HG02973 (cell line): ENCODE measurements around the gene ST8SIA4.

Experiments
- ATAC-seq: cut with Tn5 transposase; IDR thresholded peaks from one replicate; pipeline ENCODE4 v1.9.1; 2021; ENCODE audit warnings: moderate library complexity; ENCODE audit not compliant: unreplicated experiment

ST8SIA4 gene

GRCh38 chr5:100872408-100873190 lies 30.5 kb downstream of the ST8SIA4 start:
- ATAC-seq, result peak; percentile 44

DNA sequence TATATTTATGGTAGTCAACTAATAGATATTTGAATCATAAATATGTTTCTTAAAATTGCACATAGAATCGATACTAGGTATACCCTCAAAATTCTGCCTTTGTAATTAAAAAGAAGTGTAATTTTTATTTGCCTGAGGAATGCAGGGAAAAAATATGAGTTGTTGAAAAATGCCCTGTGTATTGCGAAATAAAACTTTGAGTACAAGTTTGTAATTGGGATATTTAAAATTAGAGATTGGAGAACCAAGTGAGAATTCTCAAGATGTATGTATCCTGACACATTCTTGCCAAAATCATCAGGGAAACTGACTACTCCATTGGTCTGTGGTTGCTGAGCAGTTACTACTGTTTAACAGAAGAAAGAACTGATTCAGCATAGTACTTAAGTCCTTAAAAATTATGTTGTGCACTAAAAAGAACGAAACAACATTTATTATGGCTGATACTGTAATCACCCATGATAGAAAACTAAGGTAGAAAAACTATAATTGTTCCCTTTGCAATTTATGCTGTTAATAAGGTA lies 36.0 kb downstream of the ST8SIA4 start:
- no peak for ATAC-seq

GRCh38 chr5:100864931-100865330 lies 38.2 kb downstream of the ST8SIA4 start:
- no peak for ATAC-seq

- no peak for ATAC-seq
These were observed 39.3 kb downstream of the ST8SIA4 start for GRCh38 chr5:100863739-100864138.

- ATAC-seq, result no peak
These were observed 41.9 kb downstream of the ST8SIA4 start for GRCh38 chr5:100861148-100861547.

- peak; percentile 41 for ATAC-seq
These were observed 42.7 kb downstream of the ST8SIA4 start for GRCh38 chr5:100860407-100860806.

DNA sequence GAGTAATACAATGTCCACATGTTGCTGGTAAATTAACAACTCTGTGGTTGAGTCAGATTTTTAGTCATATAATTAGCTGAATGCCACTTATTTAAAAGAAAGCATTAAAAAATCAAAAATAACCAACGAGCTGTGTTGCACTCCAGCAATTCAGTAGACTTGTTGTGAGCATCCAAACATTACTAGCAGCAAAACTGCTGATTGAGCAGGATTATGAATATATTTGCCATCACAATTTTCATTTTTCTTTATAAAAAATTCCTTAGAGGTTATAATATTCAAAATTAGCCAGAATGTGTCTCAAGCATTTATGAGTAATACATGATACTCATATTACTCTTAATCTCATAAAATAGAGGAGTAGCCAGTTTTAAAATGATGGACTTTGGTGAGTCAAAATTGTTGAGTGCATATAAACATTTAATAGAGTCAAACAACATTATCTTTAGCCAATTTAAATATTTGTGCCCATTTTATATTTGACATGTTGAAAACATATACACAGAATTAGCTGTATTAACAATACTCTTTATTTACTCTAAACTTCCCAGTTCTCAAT lies 44.0 kb downstream of the ST8SIA4 start:
- ATAC-seq, result no peak

- no peak for ATAC-seq
These were observed 46.6 kb downstream of the ST8SIA4 start for GRCh38 chr5:100856462-100856861.

GRCh38 chr5:100855937-100856430 lies 47.1 kb downstream of the ST8SIA4 start:
- ATAC-seq, result no peak

DNA sequence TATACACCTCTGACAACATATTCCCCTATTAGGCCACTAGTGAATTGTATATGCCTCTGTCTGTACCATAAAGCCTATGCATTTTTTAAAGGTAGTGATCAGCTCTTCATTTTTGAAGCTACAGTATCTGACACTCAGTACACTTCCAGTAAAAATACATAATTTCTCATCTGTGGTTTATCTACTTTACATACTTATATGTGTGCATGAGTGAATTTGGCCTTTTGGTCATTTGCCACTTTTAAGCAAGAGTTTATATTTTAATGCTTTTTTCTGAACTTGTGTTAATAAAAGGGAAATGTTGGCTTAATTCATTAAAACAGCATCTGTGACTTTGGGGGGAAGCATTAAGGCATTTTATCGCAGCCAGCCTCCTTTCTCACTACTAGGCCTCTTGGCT lies 47.8 kb downstream of the ST8SIA4 start:
- no peak for ATAC-seq

- ATAC-seq, result no peak
These were observed 48.5 kb downstream of the ST8SIA4 start for GRCh38 chr5:100854591-100854990.

GRCh38 chr5:100853582-100853981 lies 49.5 kb downstream of the ST8SIA4 start:
- ATAC-seq, result no peak

DNA sequence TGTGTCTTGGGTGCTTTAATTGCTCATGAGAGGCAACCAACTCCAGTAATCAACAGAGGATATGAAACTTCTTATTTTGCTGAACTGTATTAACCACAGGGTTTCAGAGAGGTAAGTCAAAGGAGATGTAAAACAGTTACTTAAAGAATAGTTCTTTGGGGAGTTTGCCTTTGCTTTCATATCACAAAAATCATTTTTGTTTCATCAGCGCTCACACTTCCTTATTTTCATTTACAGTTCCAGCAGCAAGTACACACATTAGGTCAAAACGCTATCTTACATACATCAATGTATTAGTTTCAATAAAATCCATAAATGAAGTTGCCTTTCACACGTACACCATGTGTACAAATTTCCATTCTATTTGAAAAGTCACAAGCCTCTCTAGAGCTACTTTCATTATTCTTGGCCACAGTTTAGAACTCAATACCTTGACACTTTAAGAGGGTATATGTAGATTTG lies 50.1 kb downstream of the ST8SIA4 start:
- ATAC-seq, result peak; percentile 96

DNA sequence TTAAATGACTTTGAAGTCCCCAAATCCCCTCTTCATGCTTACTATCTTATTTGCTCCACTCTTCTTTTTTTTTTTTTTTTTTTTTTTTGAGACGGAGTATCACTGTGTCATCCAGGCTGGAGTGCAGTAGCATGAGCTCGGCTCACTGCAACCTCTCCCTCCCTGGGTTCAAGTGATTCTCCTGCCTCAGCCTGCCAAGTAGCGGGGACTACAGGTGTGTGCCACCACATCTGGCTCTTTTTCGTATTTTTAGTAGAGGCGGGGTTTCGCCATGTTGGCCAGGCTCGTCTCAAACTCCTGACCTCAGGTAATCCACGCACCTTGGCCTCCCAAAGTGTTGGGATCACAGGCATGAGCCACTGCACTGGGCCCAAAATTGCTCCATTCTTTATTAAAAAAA lies 51.0 kb downstream of the ST8SIA4 start:
- no peak for ATAC-seq

DNA sequence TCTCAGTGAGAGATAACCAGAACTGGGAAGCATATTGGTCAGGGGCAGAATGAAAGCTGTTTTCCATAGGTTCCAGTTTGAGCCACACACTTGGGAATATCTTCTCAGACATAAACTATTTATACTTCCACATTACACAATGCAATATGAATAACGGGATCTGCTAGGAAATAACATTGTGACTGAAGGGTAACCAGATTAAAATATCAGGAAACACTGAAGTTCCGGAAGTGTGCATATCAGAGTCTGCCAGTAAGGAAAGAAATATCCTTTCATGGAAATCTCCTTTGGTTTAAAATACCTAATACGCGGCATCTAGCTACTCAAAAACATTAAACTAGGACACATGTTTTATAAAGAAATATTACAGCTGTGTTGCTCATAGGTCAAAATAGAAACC lies 56.3 kb downstream of the ST8SIA4 start:
- no peak for ATAC-seq

GRCh38 chr5:100842080-100842479 lies 61.0 kb downstream of the ST8SIA4 start:
- ATAC-seq, result no peak

GRCh38 chr5:100841358-100842076 lies 61.6 kb downstream of the ST8SIA4 start:
- peak; percentile 38 for ATAC-seq

DNA sequence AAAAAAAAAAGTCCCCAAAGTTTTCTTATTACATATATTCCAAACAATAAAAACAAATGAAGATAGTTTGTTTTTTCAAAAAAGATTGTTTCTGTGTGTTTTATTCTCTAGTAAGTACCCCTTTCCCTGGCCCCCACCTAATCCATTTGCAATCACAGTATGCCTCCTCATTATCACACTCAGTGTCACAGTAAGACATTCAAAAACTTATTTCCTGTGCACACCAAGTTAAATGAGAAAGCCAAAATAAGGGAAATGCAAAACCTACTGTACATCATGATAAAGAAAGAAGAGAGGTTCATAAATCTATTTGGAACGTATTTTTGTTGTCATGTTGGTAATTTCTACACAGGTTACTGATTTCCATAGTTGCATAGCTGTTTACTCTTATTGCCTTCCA lies 62.3 kb downstream of the ST8SIA4 start:
- ATAC-seq, result peak; percentile 30

GRCh38 chr5:100840370-100840769 lies 62.7 kb downstream of the ST8SIA4 start:
- peak; percentile 88 for ATAC-seq

- ATAC-seq, result no peak
These were observed 65.0 kb downstream of the ST8SIA4 start for GRCh38 chr5:100838048-100838473.

DNA sequence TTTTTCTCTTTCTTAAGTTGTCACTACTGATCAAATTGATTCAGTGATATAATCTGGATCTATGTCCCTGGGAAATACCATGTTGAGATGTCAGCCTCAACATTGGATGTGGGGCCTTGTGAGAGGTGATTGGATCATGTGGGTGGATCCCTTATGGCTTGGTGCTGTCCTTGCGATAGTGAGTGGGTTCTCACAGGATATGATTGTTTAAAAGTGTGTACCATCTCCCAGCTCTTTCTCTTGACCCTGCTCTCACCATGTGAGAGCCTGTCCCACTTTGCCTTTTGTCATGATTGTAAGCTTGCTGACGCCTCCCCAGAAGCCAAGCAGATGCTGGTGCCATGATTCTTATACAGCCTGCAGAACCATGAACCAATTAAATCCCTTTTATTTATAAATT lies 68.6 kb downstream of the ST8SIA4 start:
- ATAC-seq, result no peak
